IMR-90 (cell line): ENCODE results near the gene FBH1.

Experiments
- BHLHE40 ChIP-seq: fragments of 150-350 bp; IDR thresholded peaks from 2 replicates; pipeline ENCODE4 v1.6.1; 2016; ENCODE audit warnings: mild to moderate bottlenecking, low read depth, low read length
- CEBPB ChIP-seq: IDR thresholded peaks from 2 replicates; pipeline ENCODE4 v1.6.1; 2012; ENCODE audit warnings: low read depth, low read length, improper control_type of control experiment
- FOS ChIP-seq: fragments of 150-350 bp; IDR thresholded peaks from 2 replicates; pipeline ENCODE4 v1.6.1; 2016; ENCODE audit warnings: low read depth, low read length
- MAFK ChIP-seq: IDR thresholded peaks from 2 replicates; pipeline ENCODE4 v1.6.1; 2012; ENCODE audit warnings: low read depth, low read length, improper control_type of control experiment
- MAZ ChIP-seq: IDR thresholded peaks from 2 replicates; pipeline ENCODE4 v1.6.1; 2012; ENCODE audit warnings: low read depth, mild to moderate bottlenecking, low read length, improper control_type of control experiment, moderate library complexity, borderline replicate concordance
- MXI1 ChIP-seq: IDR thresholded peaks from 2 replicates; pipeline ENCODE4 v1.6.1; 2012; ENCODE audit warnings: low read depth, mild to moderate bottlenecking, low read length, moderate library complexity, borderline replicate concordance
- POLR2A ChIP-seq: IDR thresholded peaks from 2 replicates; pipeline ENCODE4 v1.6.1; 2012; ENCODE audit warnings: mild to moderate bottlenecking, low read depth, low read length
- RAD21 ChIP-seq: IDR thresholded peaks from 2 replicates; pipeline ENCODE4 v1.6.1; 2012; ENCODE audit warnings: low read length, improper control_type of control experiment
- RCOR1 ChIP-seq: IDR thresholded peaks from 2 replicates; pipeline ENCODE4 v1.6.1; 2012; ENCODE audit warnings: mild to moderate bottlenecking, low read length, improper control_type of control experiment; ENCODE audit not compliant: insufficient replicate concordance
- RFX5 ChIP-seq: IDR thresholded peaks from 2 replicates; pipeline ENCODE4 v1.8.0; 2012; ENCODE audit warnings: low read depth, mild to moderate bottlenecking, low read length, moderate library complexity
- TF ChIP-seq, protein P1 (sequence below): conservative IDR thresholded peaks from 2 replicates; pipeline ENCODE4 v1.5.1; 2012; ENCODE audit warnings: mild to moderate bottlenecking, low read depth, low read length, improper control_type of control experiment
- TF ChIP-seq, protein P2 (sequence below): fragments of 150-350 bp; IDR thresholded peaks from 2 replicates; pipeline ENCODE4 v1.6.1; 2017; ENCODE audit warnings: mild to moderate bottlenecking, antibody characterized with exemption, low read length, low read depth
- TF ChIP-seq, protein P3 (sequence below): fragments of 150-350 bp; IDR thresholded peaks from 2 replicates; pipeline ENCODE4 v1.6.1; 2016; ENCODE audit warnings: low read depth, mild to moderate bottlenecking, low read length, moderate library complexity, borderline replicate concordance

DNA sequence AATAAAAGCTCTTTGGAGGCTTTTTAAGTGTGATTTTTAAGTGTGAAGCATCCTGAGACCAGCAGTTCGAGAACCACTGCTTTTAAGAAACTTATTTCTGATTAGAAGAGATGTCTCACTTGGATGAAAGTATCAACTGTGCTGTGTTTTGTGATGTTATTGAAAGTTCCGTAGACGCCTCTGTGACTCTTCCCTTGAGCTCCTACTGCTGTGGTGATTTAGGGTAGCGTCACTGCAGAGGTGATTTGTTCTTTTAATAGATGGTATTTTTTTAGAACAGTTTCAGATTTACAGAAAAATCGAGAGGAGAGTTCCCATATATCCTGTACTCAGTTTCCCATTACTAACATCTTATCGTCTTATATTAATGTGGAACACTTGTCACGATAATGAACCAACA, 29.5 kb downstream of the FBH1 start:
- TF ChIP-seq, protein P1, sequence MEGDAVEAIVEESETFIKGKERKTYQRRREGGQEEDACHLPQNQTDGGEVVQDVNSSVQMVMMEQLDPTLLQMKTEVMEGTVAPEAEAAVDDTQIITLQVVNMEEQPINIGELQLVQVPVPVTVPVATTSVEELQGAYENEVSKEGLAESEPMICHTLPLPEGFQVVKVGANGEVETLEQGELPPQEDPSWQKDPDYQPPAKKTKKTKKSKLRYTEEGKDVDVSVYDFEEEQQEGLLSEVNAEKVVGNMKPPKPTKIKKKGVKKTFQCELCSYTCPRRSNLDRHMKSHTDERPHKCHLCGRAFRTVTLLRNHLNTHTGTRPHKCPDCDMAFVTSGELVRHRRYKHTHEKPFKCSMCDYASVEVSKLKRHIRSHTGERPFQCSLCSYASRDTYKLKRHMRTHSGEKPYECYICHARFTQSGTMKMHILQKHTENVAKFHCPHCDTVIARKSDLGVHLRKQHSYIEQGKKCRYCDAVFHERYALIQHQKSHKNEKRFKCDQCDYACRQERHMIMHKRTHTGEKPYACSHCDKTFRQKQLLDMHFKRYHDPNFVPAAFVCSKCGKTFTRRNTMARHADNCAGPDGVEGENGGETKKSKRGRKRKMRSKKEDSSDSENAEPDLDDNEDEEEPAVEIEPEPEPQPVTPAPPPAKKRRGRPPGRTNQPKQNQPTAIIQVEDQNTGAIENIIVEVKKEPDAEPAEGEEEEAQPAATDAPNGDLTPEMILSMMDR = no peak
- no peak for TF ChIP-seq RFX5
- no peak for TF ChIP-seq POLR2A
- no peak for TF ChIP-seq CEBPB
- TF ChIP-seq, protein P2, sequence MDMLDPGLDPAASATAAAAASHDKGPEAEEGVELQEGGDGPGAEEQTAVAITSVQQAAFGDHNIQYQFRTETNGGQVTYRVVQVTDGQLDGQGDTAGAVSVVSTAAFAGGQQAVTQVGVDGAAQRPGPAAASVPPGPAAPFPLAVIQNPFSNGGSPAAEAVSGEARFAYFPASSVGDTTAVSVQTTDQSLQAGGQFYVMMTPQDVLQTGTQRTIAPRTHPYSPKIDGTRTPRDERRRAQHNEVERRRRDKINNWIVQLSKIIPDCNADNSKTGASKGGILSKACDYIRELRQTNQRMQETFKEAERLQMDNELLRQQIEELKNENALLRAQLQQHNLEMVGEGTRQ = no peak
- TF ChIP-seq RAD21 = no peak
- no peak for TF ChIP-seq MAZ
- no peak for TF ChIP-seq FOS
- TF ChIP-seq, protein P3, sequence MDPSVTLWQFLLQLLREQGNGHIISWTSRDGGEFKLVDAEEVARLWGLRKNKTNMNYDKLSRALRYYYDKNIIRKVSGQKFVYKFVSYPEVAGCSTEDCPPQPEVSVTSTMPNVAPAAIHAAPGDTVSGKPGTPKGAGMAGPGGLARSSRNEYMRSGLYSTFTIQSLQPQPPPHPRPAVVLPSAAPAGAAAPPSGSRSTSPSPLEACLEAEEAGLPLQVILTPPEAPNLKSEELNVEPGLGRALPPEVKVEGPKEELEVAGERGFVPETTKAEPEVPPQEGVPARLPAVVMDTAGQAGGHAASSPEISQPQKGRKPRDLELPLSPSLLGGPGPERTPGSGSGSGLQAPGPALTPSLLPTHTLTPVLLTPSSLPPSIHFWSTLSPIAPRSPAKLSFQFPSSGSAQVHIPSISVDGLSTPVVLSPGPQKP = no peak
- no peak for TF ChIP-seq MXI1
- TF ChIP-seq RCOR1 = no peak
- TF ChIP-seq BHLHE40 = no peak
- no peak for TF ChIP-seq MAFK
